ENCODE measurements around the gene CLK1. TPM values are rescaled to one million over a fixed set of nuclear protein-coding genes. Genes with fewer than 3 reads are reported as not detected.
"Not testable (repeated sequence)": the region's sequence is repeated elsewhere in the genome, so short reads cannot be mapped to it uniquely, and the experiment has no call there.

CLK1 gene
- 100 to 1,000 TPM; 223 to 315 (median 281) TPM for polyA plus RNA-seq (ENCODE audit: insufficient read length in 4 of 4)

DNA sequence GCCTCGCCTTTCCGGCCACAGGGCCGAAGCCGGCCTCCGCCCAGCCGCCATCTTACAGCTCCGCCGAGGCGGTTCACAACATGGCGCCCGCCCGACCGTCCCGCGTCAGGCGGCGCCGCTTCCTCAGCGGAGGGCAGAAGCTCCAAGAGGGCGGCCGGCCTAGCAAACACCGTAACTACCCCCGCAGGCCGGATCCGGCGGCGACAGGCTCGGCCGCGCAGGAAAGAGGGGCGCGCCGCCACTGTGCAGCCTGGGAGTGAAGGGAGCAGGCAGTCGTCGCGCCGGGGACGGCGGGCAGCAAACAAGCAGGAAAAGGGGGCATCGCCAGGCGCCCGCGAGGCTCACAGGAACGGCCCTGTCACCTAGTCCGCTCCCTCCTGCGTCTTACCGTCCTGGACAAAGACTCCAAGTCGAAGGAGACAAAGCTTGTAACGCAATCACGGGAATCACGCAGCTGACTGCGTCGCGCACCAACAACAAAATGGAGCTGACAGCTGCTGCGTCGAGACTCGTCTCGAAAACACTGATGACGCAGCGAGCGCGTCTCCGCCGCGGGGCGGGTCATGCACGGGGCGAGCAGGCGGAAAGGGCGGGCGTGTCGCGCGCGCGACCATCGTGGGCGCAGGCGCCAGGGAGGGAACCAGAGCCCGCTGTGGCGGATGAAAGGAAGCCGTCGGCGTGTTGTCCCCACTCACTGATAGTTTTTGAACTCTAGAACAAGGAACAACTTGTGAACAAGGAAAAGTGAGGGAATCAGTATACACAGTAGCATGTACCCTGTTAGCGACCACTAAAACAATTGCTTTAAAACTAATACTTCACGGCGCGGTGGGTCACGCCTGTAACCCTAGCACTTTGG is at the start of gene CLK1:
CLK1 (minus strand) TSS at position 483 of the 859 bp plus-strand sequence. CDS start 2,796 bp downstream, outside the sequence.
- peak; percentile 91 to 93 (median 92) for DNase-seq (ENCODE audit: low read depth in 4 of 4, low spot score in 2 of 4)

DNA sequence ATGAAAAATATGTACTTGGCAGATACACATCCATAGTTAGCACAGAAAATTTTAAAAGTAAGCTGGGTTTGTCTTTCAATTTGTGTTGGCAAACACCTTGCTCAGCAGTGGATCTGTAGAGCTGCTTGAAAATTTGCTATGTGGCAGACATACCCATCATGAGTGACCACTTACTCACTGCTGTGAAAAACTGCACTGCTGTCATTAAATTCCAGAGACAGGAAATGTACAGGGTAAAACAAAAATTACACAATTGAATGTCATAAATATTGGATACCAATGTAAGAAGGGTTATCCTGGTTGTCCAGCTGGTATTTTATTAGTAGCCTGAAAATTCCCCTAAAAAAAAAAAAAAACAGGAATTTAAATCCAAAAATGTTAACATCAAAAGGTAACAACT is 49.2 kb upstream of the CLK1 start:
- no peak for DNase-seq (ENCODE audit: low read depth in 4 of 4, low spot score in 2 of 4)

DNA sequence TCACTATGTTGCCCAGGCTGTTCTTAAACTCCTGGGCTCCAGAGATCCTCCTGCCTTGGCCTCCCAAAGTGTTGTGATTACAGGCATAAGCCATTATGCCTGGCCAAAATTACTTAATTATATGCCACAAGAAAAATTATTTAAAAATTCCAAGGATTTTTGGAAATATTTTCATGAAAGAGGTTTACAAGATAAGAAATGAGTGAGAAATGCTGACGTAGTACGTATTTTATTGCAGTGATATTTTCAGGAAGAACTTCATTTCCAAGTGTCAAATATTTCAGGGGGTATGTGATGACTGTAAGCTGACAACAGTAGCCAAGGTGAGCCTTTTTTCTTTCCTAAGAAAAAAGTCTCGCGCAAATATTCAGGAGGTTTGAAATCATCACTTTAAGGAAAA is 45.5 kb upstream of the CLK1 start:
- no peak for DNase-seq (ENCODE audit: low read depth in 4 of 4, low spot score in 2 of 4)

DNA sequence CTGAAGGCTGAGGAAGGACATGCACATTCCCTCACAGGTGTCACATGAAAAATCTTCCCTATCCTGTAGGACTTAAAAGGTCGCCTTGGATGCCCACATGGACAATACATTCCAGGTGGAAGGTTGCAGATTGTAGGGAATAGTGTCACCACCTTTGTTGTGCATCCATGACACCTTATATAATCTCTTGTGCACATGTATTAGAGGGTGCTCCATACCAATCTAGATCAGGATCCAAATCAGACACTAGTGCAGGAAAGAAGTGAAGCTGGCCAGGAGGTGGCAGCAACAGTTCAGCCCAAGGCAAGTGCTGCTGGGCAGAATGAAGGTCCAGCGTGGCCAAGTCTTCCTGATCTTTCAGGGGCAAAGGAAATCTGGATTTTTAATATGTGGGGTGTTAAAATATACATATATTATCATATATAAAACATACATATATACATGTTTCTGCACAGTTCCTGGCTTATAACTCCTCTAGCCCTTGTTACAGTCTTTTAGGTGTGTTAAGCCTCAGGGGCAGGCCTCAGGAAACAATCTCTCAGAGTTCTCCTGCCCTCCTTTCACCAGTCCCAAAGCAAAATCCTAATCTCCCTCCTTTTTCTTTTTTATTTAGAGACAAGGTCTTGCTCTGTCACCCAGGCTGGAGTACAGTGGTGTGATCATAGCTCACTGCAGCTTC is 41.3 kb upstream of the CLK1 start:
- peak in 2 of 4 donors; percentile 23 to 39 for DNase-seq (ENCODE audit: low read depth in 4 of 4, low spot score in 2 of 4)

DNA sequence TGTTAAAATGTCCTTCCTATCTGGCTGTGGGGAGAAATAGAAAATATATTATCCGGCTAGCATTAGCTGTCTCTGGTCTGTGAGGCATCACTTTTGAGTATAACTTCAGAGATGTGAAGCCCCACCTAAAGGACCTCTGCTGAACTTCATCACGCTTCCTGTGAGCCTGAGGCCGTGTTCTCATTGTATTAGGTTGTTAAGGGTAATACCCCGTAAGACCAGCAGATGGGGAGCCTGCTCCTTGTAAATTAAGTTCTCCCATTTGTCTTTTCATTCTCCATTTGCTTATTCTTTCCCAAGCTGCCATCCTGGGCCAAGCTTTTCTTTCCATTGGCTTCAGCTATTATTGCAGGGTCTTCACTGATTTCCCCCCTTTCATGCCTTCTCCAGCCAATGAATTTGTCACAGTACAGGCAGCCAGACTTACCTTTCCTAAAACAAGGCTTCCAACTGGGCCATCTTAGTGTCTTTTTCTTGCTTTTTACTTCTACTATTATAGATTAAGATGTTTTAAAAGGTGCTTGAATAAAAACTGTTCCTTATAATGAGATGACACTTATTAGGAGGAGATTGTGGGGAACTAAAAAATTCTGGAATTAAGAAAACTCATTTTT is 37.1 kb upstream of the CLK1 start:
- DNase-seq (ENCODE audit: low read depth in 4 of 4, low spot score in 2 of 4): peak; percentile 32 to 69 (median 48)

DNA sequence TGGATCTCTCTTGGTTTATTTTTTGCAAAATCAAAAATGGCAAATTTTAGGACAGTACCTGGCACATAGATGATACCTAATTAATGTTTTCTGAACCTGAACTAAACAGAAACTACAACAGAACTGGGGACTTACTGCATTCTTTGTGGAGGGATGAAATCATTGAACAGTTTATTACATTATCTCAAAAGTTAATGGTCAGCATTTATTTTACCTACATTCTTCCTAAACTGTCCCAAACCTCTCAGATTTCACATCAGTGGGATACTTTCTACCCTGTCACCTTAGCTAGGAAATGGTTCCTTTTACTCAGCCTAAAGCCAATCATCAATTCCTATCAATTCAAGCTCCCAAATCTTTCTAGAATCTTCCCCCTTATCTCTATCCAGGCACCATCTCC is 35.0 kb upstream of the CLK1 start:
- no peak for DNase-seq (ENCODE audit: low read depth in 4 of 4, low spot score in 2 of 4)

DNA sequence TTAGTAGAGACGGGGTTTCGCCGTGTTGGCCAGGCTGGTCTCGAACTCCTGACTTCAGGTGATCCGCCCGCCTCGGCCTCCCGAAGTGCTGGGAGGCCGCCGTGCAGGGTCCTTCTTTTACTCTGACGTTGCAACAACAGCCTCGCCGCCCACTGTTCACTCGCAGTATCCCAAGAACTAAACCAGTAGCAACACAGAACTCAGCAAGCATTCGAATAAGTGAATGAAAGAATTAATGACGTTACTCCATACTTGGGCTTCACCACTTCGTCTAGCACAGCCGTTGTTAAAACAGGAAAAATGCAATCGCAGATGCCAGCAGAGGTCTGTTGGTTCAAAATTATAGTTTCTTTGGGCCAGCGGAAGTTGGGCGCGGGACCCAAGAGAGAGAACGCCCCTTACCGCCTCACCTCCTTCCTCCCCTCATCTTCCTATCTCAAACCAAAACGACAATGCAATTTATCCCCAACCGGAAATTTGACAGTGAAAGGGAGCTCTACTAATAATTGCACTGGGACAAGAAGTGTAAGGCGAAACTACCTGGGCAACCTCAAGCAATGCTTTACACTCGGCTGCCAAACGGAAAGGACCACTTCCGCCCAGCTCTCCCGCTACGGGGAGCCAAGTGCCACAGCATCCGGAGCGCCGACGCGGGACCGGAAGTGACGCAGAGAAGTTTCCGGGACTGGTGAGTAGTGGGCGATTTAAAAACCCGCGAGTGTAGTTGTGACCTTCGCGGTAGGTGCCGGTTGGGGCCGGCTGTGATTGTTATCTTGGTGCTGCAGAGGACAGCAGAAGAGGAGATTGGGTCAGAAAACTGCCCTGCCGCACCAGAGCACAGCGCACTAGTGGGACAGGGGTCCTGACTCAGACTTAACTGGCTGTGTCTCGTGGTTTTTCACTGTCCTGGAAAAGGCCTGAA is 24.5 kb upstream of the CLK1 start, which contains the start of the genes NIF3L1 and PPIL3:
NIF3L1 (plus strand) TSS at position 668 of the 922 bp plus-strand sequence. CDS start 2,573 bp downstream, outside the sequence.
PPIL3 (minus strand) TSS at position 374 of the 922 bp plus-strand sequence. CDS start 1,462 bp downstream, outside the sequence.
- peak; percentile 95 to 98 (median 97) for DNase-seq (ENCODE audit: low read depth in 4 of 4, low spot score in 2 of 4)

DNA sequence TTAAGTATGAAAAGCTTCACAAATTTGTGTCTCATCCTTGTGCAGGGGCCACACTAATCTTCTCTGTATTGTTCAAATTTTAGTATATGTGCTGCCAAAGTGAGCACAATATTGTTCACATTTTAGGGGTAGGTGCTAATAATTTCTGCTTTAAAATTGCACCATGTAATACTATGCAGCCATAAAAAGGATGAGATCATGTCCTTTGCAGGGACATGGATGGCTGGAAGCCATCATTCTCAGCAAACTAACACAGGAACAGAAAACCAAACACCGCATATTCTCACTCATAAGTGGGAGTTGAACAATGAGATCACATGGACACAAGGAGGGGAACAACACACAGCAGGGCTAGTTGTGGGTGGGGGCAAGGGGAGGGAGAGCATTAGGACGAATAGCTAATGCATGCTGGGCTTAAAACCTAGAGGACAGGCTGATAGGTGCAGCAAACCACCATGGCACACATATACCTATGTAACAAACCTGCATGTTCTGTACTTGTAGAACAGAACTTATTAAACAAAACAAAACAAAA is 17.3 kb upstream of the CLK1 start:
- DNase-seq (ENCODE audit: low read depth in 4 of 4, low spot score in 2 of 4): not testable (repeated sequence)

DNA sequence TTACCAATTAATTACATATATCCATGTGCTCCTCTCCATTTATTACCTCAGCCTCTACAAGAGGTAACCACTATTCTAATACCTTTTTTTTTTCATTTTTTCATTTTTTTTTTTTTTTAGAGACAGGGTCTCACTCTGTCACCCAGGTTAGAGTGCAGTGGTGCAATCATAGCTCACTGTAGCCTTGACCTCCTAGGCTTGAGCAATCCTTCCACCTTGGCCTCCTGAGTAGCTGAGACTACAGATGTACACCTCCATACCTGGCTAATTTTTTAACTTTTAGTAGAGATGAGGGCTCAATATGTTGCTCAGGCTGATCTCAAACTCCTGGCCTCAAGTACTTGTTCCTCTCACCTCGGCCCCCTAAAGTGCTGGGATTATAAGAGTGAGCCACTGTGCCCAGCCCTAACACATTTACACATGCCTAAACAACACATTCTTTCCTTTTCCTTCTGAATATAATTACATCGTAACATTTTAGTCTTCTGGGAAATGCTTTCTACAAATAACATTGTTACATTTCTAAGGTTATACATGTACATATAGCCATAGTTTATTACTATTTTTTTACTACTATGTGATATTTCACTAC is 13.9 kb upstream of the CLK1 start:
- no peak for DNase-seq (ENCODE audit: low read depth in 4 of 4, low spot score in 2 of 4)

DNA sequence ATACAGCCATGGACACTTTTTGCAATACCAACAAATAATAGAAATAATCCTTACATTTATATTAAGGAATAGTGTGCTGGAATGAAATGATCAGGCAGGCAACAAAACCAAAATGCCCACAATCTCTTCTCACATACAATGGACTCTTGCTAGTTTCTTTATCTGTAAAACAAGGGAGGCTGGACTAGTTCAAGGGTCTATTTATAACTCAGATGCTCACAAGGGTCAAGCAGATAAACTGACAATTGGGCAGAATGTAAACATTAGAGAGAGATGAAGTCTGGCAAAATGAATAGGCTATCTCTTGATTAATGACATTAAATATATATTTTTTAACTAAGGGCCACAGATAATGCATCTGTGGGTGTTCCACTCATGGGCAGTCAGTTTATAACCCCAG is 13.0 kb upstream of the CLK1 start:
- DNase-seq (ENCODE audit: low read depth in 4 of 4, low spot score in 2 of 4): no peak

DNA sequence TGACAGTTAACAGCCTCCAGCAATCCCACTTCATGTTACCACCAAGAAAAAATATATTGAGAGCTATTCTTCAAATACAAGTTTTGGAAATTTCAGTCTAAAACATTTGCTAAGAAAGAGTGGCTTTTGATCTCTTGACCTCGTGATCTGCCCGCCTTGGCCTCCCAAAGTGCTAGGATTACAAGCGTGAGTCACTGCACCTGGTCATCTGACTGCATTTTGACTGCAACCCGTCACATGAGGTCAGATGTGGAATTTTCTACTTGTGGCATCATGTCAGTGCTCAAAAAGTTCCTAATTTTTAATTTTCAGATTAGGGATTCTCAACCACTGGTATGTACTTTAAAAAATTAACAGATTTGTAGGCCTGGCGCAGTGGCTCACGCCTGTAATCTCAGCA is 9.1 kb upstream of the CLK1 start:
- no peak for DNase-seq (ENCODE audit: low read depth in 4 of 4, low spot score in 2 of 4)

DNA sequence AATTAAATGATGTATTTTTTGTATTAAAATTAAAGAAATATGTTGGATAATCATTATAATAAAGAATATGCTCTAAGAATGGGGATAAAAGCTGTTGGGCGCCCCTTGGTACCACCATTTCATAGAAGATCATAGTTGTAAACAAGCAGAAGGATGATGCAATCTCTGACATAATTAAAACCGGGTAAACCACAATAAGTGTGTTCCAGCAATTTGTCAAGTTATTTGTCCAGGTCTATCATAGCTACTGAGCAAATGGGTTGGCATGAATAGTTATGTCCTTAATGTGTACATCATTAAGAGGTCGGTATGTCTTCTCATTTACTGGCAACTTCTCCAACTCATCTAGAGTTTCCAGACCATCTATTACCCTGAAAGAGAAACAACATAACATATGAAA is 6.7 kb upstream of the CLK1 start:
- no peak for DNase-seq (ENCODE audit: low read depth in 4 of 4, low spot score in 2 of 4)

DNA sequence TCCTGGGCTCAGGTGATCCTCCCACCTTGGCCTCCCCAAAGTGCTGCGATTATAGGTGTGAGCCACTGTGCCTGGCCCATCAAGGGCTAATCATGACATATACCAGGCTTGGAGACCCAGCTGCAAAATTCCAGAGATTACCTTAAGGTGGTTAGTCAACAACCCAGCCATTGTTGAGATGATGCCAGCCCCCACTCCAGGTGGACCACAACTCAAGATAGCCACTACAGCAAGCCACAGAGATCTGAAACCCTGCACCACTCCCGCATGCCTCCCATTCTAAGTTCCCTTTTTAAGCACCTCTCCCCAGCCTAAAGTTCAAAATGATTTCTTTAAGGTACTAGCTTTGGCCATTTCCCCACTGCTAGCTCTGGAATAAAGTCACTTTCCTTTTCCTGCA is 4.6 kb upstream of the CLK1 start:
- no peak for DNase-seq (ENCODE audit: low read depth in 4 of 4, low spot score in 2 of 4)

DNA sequence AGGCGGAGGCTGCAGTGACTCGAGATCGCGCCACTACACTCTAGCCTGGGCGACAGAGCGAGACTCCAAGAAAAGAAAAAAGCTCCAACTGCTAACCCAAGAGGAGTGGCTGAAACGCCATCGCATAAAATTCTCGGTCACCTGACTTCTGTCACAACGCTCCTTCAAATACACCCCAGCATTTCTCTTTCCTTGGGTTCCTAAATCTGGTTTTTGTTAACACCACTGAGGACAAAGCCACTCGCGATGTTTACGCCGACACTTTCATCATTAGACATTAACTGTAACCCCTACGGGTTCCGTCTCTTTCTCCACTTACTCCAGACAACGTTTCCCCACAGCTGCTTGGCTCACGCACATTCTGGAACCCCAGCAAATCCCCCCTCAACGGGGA is 679 bp downstream of the CLK1 start:
- peak in 2 of 4 donors; percentile 41 to 84 for DNase-seq (ENCODE audit: low read depth in 4 of 4, low spot score in 2 of 4)

DNA sequence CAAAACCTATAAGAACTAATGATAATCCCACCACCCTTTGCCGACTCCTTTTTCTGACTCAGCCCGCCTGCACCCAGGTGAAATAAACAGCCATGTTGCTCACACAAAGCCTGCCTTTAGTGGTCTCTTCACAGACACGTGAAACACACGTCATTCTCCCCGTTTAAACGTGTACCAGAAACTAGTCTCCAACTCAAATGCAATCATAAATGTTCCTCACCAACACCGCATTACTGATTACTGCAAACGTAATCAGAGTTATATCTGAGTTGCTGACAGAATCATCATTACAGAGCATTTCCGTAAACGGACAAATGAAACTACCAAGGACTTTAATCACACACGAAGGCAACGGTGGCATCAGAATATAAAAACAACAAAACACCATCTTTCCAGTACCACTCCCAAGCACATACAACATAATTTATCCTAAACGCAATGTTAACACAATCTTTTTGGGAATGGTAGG is 1.9 kb downstream of the CLK1 start:
- DNase-seq (ENCODE audit: low read depth in 4 of 4, low spot score in 2 of 4): peak in 2 of 4 donors; percentile 58 to 65

DNA sequence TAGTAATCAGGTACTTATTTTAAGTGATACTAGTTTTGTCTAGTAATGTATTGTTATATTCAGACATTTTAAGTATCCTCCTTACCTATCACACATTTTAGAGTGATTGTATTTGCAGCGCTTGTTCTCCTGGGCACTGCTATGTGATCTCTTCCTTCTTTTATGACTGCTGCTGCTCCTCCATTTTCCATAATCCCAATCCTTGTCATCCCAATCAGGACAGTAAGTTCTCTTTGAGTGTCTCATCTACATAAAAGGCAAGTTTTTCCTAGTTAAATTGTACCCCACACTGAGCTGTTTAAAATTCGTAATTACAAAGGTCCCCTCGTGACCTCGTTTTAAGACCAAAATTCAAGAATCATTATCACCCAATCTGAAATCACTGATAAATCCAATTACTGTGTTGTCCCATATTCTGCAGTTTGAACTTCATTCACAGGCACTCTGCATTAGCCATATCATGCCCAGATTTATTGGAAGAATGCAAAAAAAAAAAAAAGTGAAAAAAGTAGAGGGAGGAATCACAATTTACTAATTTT is 2.8 kb downstream of the CLK1 start:
- DNase-seq (ENCODE audit: low read depth in 4 of 4, low spot score in 2 of 4): peak in 1 of 4 donors; percentile 23

DNA sequence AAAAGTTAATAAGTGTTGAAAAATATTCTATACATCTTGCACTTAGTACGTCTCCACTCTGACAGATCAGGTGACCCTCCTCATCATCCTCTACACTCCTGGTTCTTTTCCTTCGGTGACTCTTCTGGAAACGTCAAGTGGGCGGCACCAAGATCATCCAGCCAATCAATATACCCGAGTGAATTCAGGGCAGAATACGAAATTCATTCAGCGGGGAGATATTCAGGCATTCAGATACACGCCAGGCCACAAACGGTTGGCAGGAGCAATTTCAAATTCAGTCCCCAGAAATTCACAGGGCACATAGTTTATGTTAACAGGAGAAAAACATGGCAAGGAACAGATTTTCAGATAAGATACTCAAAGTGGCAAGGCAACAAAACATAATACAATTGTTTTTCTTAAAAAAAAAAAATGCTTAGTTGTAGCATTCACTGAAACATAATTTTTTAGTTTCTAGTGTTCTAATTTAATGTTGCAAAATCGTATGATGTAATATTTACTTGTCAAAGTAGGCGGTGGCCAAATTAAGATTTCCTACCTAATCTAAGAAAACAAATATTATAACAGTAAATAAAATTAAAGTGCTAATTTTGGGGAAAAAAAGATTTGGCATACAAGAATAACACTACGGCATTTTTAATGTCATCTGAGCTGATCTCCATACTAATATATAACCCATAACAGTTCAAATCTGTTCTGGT is 4.2 kb downstream of the CLK1 start:
- DNase-seq (ENCODE audit: low read depth in 4 of 4, low spot score in 2 of 4): no peak

DNA sequence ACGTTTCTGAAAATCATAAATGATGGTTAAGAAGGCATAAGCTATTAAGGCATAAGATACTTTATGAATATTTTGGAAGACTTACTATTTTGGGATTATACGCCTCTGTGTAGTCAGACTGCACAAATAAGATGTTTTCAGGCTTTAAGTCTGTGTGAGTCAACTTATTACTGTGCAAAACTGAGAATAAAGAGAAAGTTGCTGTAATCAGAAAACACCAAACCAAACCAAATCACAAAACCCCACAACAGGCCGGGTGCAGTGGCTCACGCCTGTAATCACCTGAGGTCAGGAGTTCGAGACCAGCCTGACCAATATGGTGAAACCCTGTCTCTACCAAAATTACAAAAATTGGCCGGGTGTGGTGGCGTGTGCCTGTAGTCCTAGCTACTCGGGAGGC is 7.7 kb downstream of the CLK1 start:
- DNase-seq (ENCODE audit: low read depth in 4 of 4, low spot score in 2 of 4): no peak

Measured in left renal cortex interstitium (tissue), 4 donors.